Nephron (organoid): ENCODE data around the gene NCOR2.

Experiments used
- H3K27ac Mint-ChIP-seq, 3 experiments: 2 replicates each; pipeline ENCODE4 v1.8.0; 2020; ENCODE audit warnings: mixed read lengths in 3 of 3, mild to moderate bottlenecking in 2 of 3, moderate library complexity in 1 of 3
- H3K27me3 Mint-ChIP-seq: 2 replicates; pipeline ENCODE4 v1.8.0; 2021; ENCODE audit warnings: low read depth, mild to moderate bottlenecking, moderate library complexity, mixed read lengths
- H3K36me3 Mint-ChIP-seq: 2 replicates; pipeline ENCODE4 v1.8.0; 2020; ENCODE audit warnings: low read depth, mixed read lengths
- H3K4me1 Mint-ChIP-seq: 2 replicates; pipeline ENCODE4 v1.8.0; 2020; ENCODE audit warnings: mixed read lengths
- H3K4me3 Mint-ChIP-seq, 3 experiments: 2 replicates each; pipeline ENCODE4 v1.8.0; 2020; ENCODE audit warnings: mild to moderate bottlenecking in 3 of 3, mixed read lengths in 3 of 3, moderate library complexity in 2 of 3
- H3K9me3 Mint-ChIP-seq: 2 replicates; pipeline ENCODE4 v1.8.0; 2020; ENCODE audit warnings: mixed read lengths
- TF ChIP-seq, protein P1 (sequence below), 3 experiments: fragments of 200-600 bp; sonication (generic); IDR thresholded peaks; one replicate each; pipeline ENCODE4 v1.5.0; 2021; ENCODE audit warnings: antibody characterized with exemption in 3 of 3; ENCODE audit not compliant: unreplicated experiment in 3 of 3

Gene NCOR2

DNA sequence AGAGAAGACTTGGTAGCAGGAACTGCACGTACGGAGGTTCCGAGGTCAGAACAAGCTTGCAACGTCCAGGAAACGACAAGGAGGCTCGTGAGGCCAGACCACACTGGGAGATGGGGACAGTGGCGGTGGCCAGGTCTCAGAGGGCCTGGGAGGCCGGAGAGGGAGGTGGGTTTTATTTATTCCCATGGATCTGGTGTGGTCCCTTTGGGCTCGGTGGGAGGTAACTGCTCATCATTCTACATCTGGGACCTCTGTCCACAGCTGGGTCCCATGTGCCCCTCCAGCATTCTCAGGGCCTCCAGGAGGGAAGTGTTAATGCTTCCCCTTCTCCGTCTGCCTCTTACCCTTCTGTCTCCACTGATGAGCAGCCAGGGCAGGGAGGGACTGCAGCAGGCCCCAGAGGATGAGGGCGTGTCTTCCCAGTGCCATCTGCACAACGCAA, 35.7 kb upstream of the NCOR2 start:
- H3K4me3 Mint-ChIP-seq: peak overlapping the region in 2 of 3 experiments; percentile 7 to 29
- H3K27ac Mint-ChIP-seq: peak overlapping the region; percentile 86 to 93 (median 86)
- peaks cover 59% of the 10 kb centered on the region for H3K4me1 Mint-ChIP-seq
- H3K9me3 Mint-ChIP-seq: peaks cover 9% of the 10 kb centered on the region
- no peaks in the 10 kb centered on the region for H3K36me3 Mint-ChIP-seq
- TF ChIP-seq, protein P1, sequence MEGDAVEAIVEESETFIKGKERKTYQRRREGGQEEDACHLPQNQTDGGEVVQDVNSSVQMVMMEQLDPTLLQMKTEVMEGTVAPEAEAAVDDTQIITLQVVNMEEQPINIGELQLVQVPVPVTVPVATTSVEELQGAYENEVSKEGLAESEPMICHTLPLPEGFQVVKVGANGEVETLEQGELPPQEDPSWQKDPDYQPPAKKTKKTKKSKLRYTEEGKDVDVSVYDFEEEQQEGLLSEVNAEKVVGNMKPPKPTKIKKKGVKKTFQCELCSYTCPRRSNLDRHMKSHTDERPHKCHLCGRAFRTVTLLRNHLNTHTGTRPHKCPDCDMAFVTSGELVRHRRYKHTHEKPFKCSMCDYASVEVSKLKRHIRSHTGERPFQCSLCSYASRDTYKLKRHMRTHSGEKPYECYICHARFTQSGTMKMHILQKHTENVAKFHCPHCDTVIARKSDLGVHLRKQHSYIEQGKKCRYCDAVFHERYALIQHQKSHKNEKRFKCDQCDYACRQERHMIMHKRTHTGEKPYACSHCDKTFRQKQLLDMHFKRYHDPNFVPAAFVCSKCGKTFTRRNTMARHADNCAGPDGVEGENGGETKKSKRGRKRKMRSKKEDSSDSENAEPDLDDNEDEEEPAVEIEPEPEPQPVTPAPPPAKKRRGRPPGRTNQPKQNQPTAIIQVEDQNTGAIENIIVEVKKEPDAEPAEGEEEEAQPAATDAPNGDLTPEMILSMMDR (IDR thresholded peaks at IDR 0.05; ENCODE audit: unreplicated experiment in 3 of 3): no peak
- peaks cover 17% of the 10 kb centered on the region for H3K27me3 Mint-ChIP-seq

DNA sequence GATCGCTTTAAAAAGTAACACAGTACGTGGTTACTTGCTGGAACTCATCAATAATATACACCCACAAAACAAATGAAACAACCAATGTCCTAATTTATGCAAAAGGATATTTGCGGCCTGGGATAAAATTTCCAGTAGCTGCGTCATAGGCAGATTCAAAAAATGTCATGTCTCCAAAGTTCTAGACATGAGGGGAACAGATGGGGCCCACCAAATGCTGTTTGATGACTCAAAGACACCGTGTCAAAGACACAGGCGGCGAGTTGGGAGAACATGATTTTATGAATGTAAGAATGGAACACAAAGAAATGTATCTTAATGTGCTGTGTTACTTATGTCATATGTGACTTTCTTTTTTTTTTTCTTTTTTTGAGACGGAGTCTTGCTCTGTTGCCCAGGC, 34.3 kb upstream of the NCOR2 start:
- Mint-ChIP-seq H3K27ac (peak overlapping the region in 2 of 3 experiments; percentile 69 to 83), H3K4me3 (no peak overlapping the region), H3K4me1 (peaks cover 48% of the 10 kb centered on the region), H3K36me3 (no peaks in the 10 kb centered on the region), H3K9me3 (peaks cover 7% of the 10 kb centered on the region), H3K27me3 (peaks cover 27% of the 10 kb centered on the region)
- TF ChIP-seq, protein P1 (IDR thresholded peaks at IDR 0.05; ENCODE audit: unreplicated experiment in 3 of 3): no peak

GRCh38 chr12:124599074-124599999, 31.9 kb upstream of the NCOR2 start:
- peaks cover 7% of the 10 kb centered on the region for H3K9me3 Mint-ChIP-seq
- H3K36me3 Mint-ChIP-seq: no peaks in the 10 kb centered on the region
- peaks cover 34% of the 10 kb centered on the region for H3K27me3 Mint-ChIP-seq
- TF ChIP-seq, protein P1 (IDR thresholded peaks at IDR 0.05; ENCODE audit: unreplicated experiment in 3 of 3): no peak
- H3K27ac Mint-ChIP-seq: peak overlapping the region in 1 of 3 experiments; percentile 56
- no peak overlapping the region for H3K4me3 Mint-ChIP-seq
- peaks cover 28% of the 10 kb centered on the region for H3K4me1 Mint-ChIP-seq

GRCh38 chr12:124597041-124597440, 29.6 kb upstream of the NCOR2 start:
- Mint-ChIP-seq H3K27me3 (peaks cover 32% of the 10 kb centered on the region), H3K36me3 (no peaks in the 10 kb centered on the region), H3K27ac (no peak overlapping the region), H3K4me1 (peaks cover 14% of the 10 kb centered on the region), H3K4me3 (no peak overlapping the region), H3K9me3 (peaks cover 7% of the 10 kb centered on the region)
- TF ChIP-seq, protein P1 (IDR thresholded peaks at IDR 0.05; ENCODE audit: unreplicated experiment in 3 of 3): no peak

GRCh38 chr12:124595444-124595843, 28.0 kb upstream of the NCOR2 start:
- TF ChIP-seq, protein P1 (IDR thresholded peaks at IDR 0.05; ENCODE audit: unreplicated experiment in 3 of 3): no peak
- Mint-ChIP-seq H3K27ac (no peak overlapping the region), H3K4me3 (no peak overlapping the region), H3K4me1 (peaks cover 9% of the 10 kb centered on the region), H3K9me3 (peaks cover 15% of the 10 kb centered on the region), H3K27me3 (peaks cover 36% of the 10 kb centered on the region), H3K36me3 (peaks cover 6% of the 10 kb centered on the region)
